Adrenal gland (tissue), 5 donors: ENCODE measurements around the gene TENM4.

Experiments used
- POLR2A ChIP-seq, 2 donors: fragments of 450-650 bp; IDR thresholded peaks; one replicate each; pipeline ENCODE4 v1.6.1; 2017; ENCODE audit warnings: antibody characterized with exemption in 2 of 2, mild to moderate bottlenecking in 2 of 2, moderate library complexity in 1 of 2
- TF ChIP-seq, protein P1 (sequence below), 6 experiments: fragments of 450-650 bp in 4 of 6; fragments of 200-600 bp in 2 of 6; sonication (generic) in 1 of 6; IDR thresholded peaks; 1 replicate in 5 of 6; 2 replicates in 1 of 6; pipeline versions ENCODE4 v1.5.1 to v1.8.0; 2016 to 2021; ENCODE audit warnings: antibody characterized with exemption in 6 of 6, mild to moderate bottlenecking in 2 of 6, moderate library complexity in 1 of 6
- donor health status: DM: no; HTN: no; CAD: no.

DNA sequence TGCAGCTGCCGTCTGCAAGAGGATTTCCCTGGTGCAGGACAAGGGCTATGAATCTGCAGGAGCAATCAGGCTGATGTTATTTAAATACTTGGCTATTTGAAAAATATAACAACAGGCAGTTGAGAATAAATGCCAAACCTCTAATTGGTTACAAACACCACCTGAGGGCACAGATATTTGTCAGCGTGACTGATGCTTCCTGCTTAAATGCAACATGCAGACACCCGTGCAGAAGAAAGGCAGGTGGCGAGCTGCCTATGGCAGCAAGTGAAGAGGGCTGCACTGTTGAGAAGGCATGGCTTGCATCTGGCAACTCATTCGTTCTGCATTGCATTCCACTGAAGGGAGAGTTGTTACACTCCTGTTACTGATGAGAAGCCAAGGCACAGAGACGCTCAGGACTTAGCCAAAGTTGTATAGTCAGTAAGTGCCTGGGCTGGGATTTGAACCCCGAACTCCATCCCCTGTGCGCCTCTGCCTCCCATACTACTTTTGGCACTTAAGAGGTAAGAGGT, 350.6 kb downstream of the TENM4 start:
- TF ChIP-seq, protein P1, sequence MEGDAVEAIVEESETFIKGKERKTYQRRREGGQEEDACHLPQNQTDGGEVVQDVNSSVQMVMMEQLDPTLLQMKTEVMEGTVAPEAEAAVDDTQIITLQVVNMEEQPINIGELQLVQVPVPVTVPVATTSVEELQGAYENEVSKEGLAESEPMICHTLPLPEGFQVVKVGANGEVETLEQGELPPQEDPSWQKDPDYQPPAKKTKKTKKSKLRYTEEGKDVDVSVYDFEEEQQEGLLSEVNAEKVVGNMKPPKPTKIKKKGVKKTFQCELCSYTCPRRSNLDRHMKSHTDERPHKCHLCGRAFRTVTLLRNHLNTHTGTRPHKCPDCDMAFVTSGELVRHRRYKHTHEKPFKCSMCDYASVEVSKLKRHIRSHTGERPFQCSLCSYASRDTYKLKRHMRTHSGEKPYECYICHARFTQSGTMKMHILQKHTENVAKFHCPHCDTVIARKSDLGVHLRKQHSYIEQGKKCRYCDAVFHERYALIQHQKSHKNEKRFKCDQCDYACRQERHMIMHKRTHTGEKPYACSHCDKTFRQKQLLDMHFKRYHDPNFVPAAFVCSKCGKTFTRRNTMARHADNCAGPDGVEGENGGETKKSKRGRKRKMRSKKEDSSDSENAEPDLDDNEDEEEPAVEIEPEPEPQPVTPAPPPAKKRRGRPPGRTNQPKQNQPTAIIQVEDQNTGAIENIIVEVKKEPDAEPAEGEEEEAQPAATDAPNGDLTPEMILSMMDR (IDR thresholded peaks at IDR 0.05) = no peak
- TF ChIP-seq POLR2A (IDR thresholded peaks at IDR 0.05) = no peak
